HepG2 (cell line): Measurements from ENCODE around the gene RNU1-2. TPM values are rescaled to one million over a fixed set of nuclear protein-coding genes. Genes with fewer than 3 reads are reported as not detected.
"Not testable (repeated sequence)": the region's sequence is repeated elsewhere in the genome, so short reads cannot be mapped to it uniquely, and the experiment has no call there.

Source experiments
- ATAC-seq: fragments of 200-7000 bp; cut with Tn5 transposase; 3 replicates; pipeline ENCODE4 v1.9.1; 2020; ENCODE audit warnings: mild to moderate bottlenecking, moderate library complexity
- BruUV-seq: library from RNA; stranded (reverse); fragments of 400-500 nt; replicated peaks from 2 replicates; lab custom pipeline; 2021; lab: Mats Ljungman, UMichigan
- CTCF ChIA-PET: fragments of 300-600 bp; formaldehyde crosslinking; extraction: SDS; loops from one replicate; lab custom pipeline; 2021; ENCODE audit warnings: low total read pairs, inconsistent platforms, low intra/inter-chr PET ratio; lab: Yijun Ruan, JAX
- POLR2A ChIA-PET: fragments of 350-600 bp; sonication (Branson Sonifier 250); formaldehyde crosslinking; loops from one replicate; lab custom pipeline; 2020; ENCODE audit warnings: antibody characterized with exemption, inconsistent platforms; lab: Yijun Ruan, JAX
- DNase-seq: peaks from one replicate; pipeline ENCODE4 v3.0.0-alpha.2; 2015; ENCODE audit warnings: low spot score
- FAIRE-seq: peaks from 3 replicates; lab custom pipeline; 2011; peaks lifted over from hg19 to GRCh38; lab: Jason Lieb, UNC
- H2AFZ ChIP-seq: one replicate; pipeline ENCODE4 v1.6.1; 2011; ENCODE audit warnings: low read length, inconsistent platforms
- H3K27ac ChIP-seq: fragments of 300-600 bp; 3 replicates; pipeline ENCODE4 v1.8.0; 2011; ENCODE audit warnings: mixed run types, mild to moderate bottlenecking, mixed read lengths, low read length, inconsistent platforms; ENCODE audit not compliant: insufficient read depth; ENCODE audit errors: extremely low read length
- H3K27me3 ChIP-seq, 2 experiments: fragments of 200-600 bp in 1 of 2; 2 replicates in 1 of 2; 3 replicates in 1 of 2; pipeline versions ENCODE4 v1.6.0 to v1.8.0; 2011; ENCODE audit warnings: low read length in 2 of 2, mild to moderate bottlenecking in 2 of 2, moderate library complexity in 2 of 2, inconsistent platforms in 1 of 2; ENCODE audit not compliant: insufficient read depth in 2 of 2, control insufficient read depth in 1 of 2
- H3K36me3 ChIP-seq, 2 experiments: fragments of 200-600 bp in 1 of 2; replicated peaks in 1 of 2; 2 replicates in 1 of 2; 3 replicates in 1 of 2; pipeline versions ENCODE4 v1.5.1 to v1.8.0; 2011; ENCODE audit warnings: low read length in 2 of 2, inconsistent platforms in 1 of 2; ENCODE audit not compliant: insufficient read depth in 2 of 2, control insufficient read depth in 1 of 2
- H3K4me1 ChIP-seq: 2 replicates; pipeline ENCODE4 v1.5.1; 2012; ENCODE audit warnings: low read length, inconsistent platforms; ENCODE audit not compliant: insufficient read depth
- H3K4me2 ChIP-seq: 2 replicates; pipeline ENCODE4 v1.6.0; 2011; ENCODE audit warnings: low read depth, low read length, inconsistent platforms
- H3K4me3 ChIP-seq, 3 experiments: fragments of 200-600 bp in 1 of 3; sonication (generic), shearing (Covaris generic) in 1 of 3; replicated peaks in 1 of 3; 2 replicates each; pipeline ENCODE4 v1.5.1; 2011 to 2016; ENCODE audit warnings: low read length in 3 of 3, inconsistent platforms in 2 of 3, low read depth in 2 of 3, mild to moderate bottlenecking in 2 of 3, control low read depth in 1 of 3, mixed read lengths in 1 of 3; ENCODE audit not compliant: insufficient read depth in 1 of 3
- H3K79me2 ChIP-seq: one replicate; pipeline ENCODE4 v1.6.1; 2011; ENCODE audit warnings: low read length, inconsistent platforms; ENCODE audit not compliant: insufficient read depth
- H3K9ac ChIP-seq: 2 replicates; pipeline ENCODE4 v1.6.0; 2011; ENCODE audit warnings: mild to moderate bottlenecking, low read depth, low read length, inconsistent platforms; ENCODE audit not compliant: insufficient read depth
- H3K9me3 ChIP-seq: 2 replicates; pipeline ENCODE4 v1.5.1; 2012; ENCODE audit warnings: mild to moderate bottlenecking, low read length
- H4K20me1 ChIP-seq: 2 replicates; pipeline ENCODE4 v1.6.0; 2011; ENCODE audit warnings: inconsistent platforms, mild to moderate bottlenecking, low read length, moderate library complexity; ENCODE audit not compliant: insufficient read depth
- MAFK ChIP-seq, 2 experiments: IDR thresholded peaks in 1 of 2; conservative IDR thresholded peaks in 1 of 2; 2 replicates each; pipeline ENCODE4 v1.6.1; 2011; ENCODE audit warnings: improper control_type of control experiment in 2 of 2, low read length in 2 of 2
- POLR2AphosphoS5 ChIP-seq: IDR thresholded peaks from 2 replicates; pipeline ENCODE4 v1.6.1; 2012; ENCODE audit warnings: low read depth, low read length
- WGBS: methylation state at CpG from one replicate; pipeline ENCODE4 v1.1.6; 2017; ENCODE audit warnings: low lambda C conversion rate; 5-methylcytosine and 5-hydroxymethylcytosine counted together
- in situ Hi-C: cut with HindIII; loops from 2 replicates; pipeline ENCODE4 v1.10.0; 2017; ENCODE audit warnings: low pct_unique_long_range_greater_than_20kb; ENCODE audit not compliant: extremely low pct_ligation_motif_present
- intact Hi-C: fragments of 100-400 bp; cut with micrococcal nuclease; formaldehyde crosslinking; loops from one replicate; pipeline ENCODE4 v1.10.0; 2022; ENCODE audit not compliant: unreplicated experiment
- polyA plus RNA-seq, 8 experiments: library from polyadenylated mRNA; depleted of rRNA in 3 of 8; stranded (reverse) in 7 of 8; unstranded in 1 of 8; fragments of >200 nt; fragmentation: Illumina TruSeq in 4 of 8; extraction: Trizol in 4 of 8; gene quantifications; 2 replicates each; pipeline versions ENCODE4 v1.2.1 to v1.2.3, GENCODE V29; 2011 to 2016; ENCODE audit warnings: low read depth in 4 of 8, missing spikeins in 1 of 8, mixed read lengths in 1 of 8; ENCODE audit not compliant: insufficient read depth in 1 of 8
- total RNA-seq, 5 experiments: library from RNA; depleted of rRNA; stranded (reverse); fragments of >200 nt; fragmentation: Illumina TruSeq; extraction: Trizol; gene quantifications; 2 replicates each; pipeline ENCODE4 v1.2.3, GENCODE V29; 2016; ENCODE audit warnings: low read depth in 1 of 5

Gene RNU1-2
- total and polyA plus RNA-seq, 2 of the 13 experiments (the other 11 are each of a cell fraction or from before 2014, with no cell fraction given) = under 0.01 to 11,018 TPM

DNA sequence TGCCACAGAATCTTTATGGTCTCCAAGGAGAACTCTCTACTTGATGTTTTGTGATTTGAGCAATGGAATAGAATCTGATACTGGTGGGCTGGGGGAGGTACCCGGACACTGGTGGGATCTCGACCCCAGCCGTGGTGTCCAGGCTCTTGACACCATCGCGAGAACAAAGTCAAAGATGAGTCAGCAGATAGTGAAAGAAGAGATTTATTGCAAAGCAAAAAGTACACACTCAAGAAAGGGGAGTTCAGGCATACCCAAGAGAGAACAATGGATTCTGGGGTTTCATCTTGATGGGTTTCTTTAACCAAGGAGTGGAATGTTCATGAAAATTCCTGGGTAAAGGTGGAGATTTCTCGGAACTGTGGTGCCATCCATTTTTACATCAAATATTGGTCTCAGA is 1.4 kb upstream of the RNU1-2 start:
- H3K79me2 ChIP-seq, H3K4me2 ChIP-seq, DNase-seq, BruUV-seq, H3K4me3 ChIP-seq, FAIRE-seq, H3K4me1 ChIP-seq, CTCF ChIA-PET, intact Hi-C loops, H3K9ac ChIP-seq, H4K20me1 ChIP-seq, ATAC-seq, H2AFZ ChIP-seq, H3K27me3 ChIP-seq, H3K27ac ChIP-seq, POLR2A ChIA-PET, H3K36me3 ChIP-seq, in situ Hi-C loops, H3K9me3 ChIP-seq: not testable (repeated sequence)
- peak in 1 of 2 experiments; percentile 27; a peak in 2 of 4 replicates for TF ChIP-seq MAFK (conservative IDR thresholded peaks at IDR 0.05 in 1 of 2, IDR thresholded peaks at IDR 0.05 in 1 of 2; ENCODE audit: low read length in 2 of 2)
- WGBS = 73% methylated on average over 6 of the region's 6 CpGs

DNA sequence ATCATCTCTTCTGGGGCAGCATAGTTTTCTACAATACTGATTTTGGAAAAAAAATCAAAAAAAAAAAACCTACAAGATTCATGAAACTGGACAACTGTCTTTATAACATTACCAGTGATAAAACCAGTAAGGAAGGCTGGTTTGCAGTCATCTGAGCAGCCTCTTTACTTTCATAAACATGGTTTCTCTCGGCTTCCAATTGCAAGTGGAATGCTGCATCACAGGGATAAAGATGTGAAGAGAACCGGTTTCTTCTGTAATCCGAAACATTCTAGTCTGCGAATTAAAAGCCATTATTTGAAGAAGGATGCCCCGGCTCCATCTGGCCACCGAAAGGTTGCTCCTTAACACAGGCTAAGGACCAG is 565 bp upstream of the RNU1-2 start:
- intact Hi-C loops = not testable (repeated sequence)

More for the DNA sequence above, 565 bp upstream of the RNU1-2 start:
- POLR2A ChIA-PET = interaction anchor here (0.7 kb wide), 1 partner anchor 9 kb away, joined by 4 read pairs; no protein-coding TSS in a partner anchor
- ATAC-seq, H2AFZ ChIP-seq, DNase-seq, H3K9me3 ChIP-seq, H3K79me2 ChIP-seq, H3K27me3 ChIP-seq, H4K20me1 ChIP-seq, H3K4me1 ChIP-seq, CTCF ChIA-PET, H3K36me3 ChIP-seq, in situ Hi-C loops, FAIRE-seq: not testable (repeated sequence)
- Histone ChIP-seq H3K27ac (peak overlapping the region; percentile 85), H3K9ac (peak overlapping the region; percentile 73), H3K4me2 (peak overlapping the region; percentile 45), H3K4me3 (peak overlapping the region; percentile 38 to 50 (median 43))
- 0 out of 2 replicates have a peak, but pooled peaks have one; percentile 39 for TF ChIP-seq POLR2AphosphoS5
- TSS peak; percentile 97 for BruUV-seq
- WGBS = 0% methylated on average over 2 of the region's 6 CpGs
